Mesenchymal stem cell (in vitro differentiated cells and primary cell): Measurements from ENCODE around the gene TBC1D16.

ENCODE experiments used
- DNase-seq: peaks from one replicate; pipeline ENCODE4 v3.0.0-alpha.2; 2013
- H2AFZ ChIP-seq: one replicate; pipeline ENCODE4 v1.6.1; 2013; ENCODE audit warnings: low read depth, mild to moderate bottlenecking, control low read depth, inconsistent platforms, low read length, moderate library complexity
- H2AK5ac ChIP-seq: 2 replicates; pipeline ENCODE4 v1.6.1; 2013; ENCODE audit warnings: low read length, moderate library complexity, mild to moderate bottlenecking, inconsistent platforms; ENCODE audit not compliant: severe bottlenecking
- H2BK120ac ChIP-seq: one replicate; pipeline ENCODE4 v1.6.1; 2013; ENCODE audit warnings: low read depth, mild to moderate bottlenecking, inconsistent platforms, low read length, moderate library complexity
- H2BK12ac ChIP-seq, 2 experiments: one replicate each; pipeline ENCODE4 v1.6.1; 2013; ENCODE audit warnings: inconsistent platforms in 2 of 2, low read length in 2 of 2, mild to moderate bottlenecking in 2 of 2, moderate library complexity in 2 of 2, control low read depth in 1 of 2
- H2BK15ac ChIP-seq: one replicate; pipeline ENCODE4 v1.6.1; 2013; ENCODE audit warnings: mild to moderate bottlenecking, low read depth, inconsistent platforms; ENCODE audit not compliant: poor library complexity, severe bottlenecking
- H2BK5ac ChIP-seq: 2 replicates; pipeline ENCODE4 v1.6.1; 2013; ENCODE audit warnings: low read depth, mild to moderate bottlenecking, low read length, control low read depth, inconsistent platforms; ENCODE audit not compliant: poor library complexity, severe bottlenecking
- H3K14ac ChIP-seq, 2 experiments: one replicate each; pipeline ENCODE4 v1.6.1; 2013; ENCODE audit warnings: inconsistent platforms in 2 of 2, low read length in 2 of 2, control low read depth in 1 of 2, mild to moderate bottlenecking in 1 of 2, moderate library complexity in 1 of 2
- H3K18ac ChIP-seq, 2 experiments: one replicate each; pipeline ENCODE4 v1.6.1; 2013; ENCODE audit warnings: inconsistent platforms in 2 of 2, low read length in 2 of 2, control low read depth in 1 of 2, low read depth in 1 of 2, mild to moderate bottlenecking in 1 of 2
- H3K23ac ChIP-seq, 2 experiments: one replicate each; pipeline ENCODE4 v1.6.1; 2013; ENCODE audit warnings: inconsistent platforms in 2 of 2, low read length in 2 of 2, mild to moderate bottlenecking in 2 of 2, moderate library complexity in 2 of 2, control low read depth in 1 of 2
- H3K27ac ChIP-seq: 2 replicates; pipeline ENCODE4 v1.5.1; 2013; ENCODE audit warnings: mild to moderate bottlenecking, moderate library complexity, low read length, control low read depth, inconsistent platforms; ENCODE audit not compliant: poor library complexity, severe bottlenecking
- H3K27me3 ChIP-seq, 2 experiments: 2 replicates each; pipeline versions ENCODE4 v1.6.1 to v1.7.0; 2013; ENCODE audit warnings: low read length in 2 of 2, mild to moderate bottlenecking in 2 of 2, moderate library complexity in 2 of 2, control low read depth in 1 of 2, inconsistent platforms in 1 of 2; ENCODE audit not compliant: control insufficient read depth in 1 of 2, insufficient read depth in 1 of 2
- H3K36me3 ChIP-seq, 2 experiments: 2 replicates each; pipeline versions ENCODE4 v1.6.1 to v1.7.0; 2013; ENCODE audit warnings: low read length in 2 of 2, control low read depth in 1 of 2, inconsistent platforms in 1 of 2, low read depth in 1 of 2, mild to moderate bottlenecking in 1 of 2; ENCODE audit not compliant: insufficient read depth in 2 of 2, control insufficient read depth in 1 of 2
- H3K4ac ChIP-seq, 2 experiments: one replicate each; pipeline ENCODE4 v1.6.1; 2013; ENCODE audit warnings: inconsistent platforms in 2 of 2, low read length in 2 of 2, mild to moderate bottlenecking in 2 of 2, moderate library complexity in 2 of 2, control low read depth in 1 of 2, low read depth in 1 of 2
- H3K4me1 ChIP-seq: 2 replicates; pipeline ENCODE4 v1.6.1; 2013; ENCODE audit warnings: low read depth, low read length, control low read depth; ENCODE audit not compliant: control insufficient read depth, insufficient read depth
- H3K4me2 ChIP-seq: 2 replicates; pipeline ENCODE4 v1.6.1; 2013; ENCODE audit warnings: low read length, mild to moderate bottlenecking, inconsistent platforms; ENCODE audit not compliant: poor library complexity, severe bottlenecking
- H3K4me3 ChIP-seq, 2 experiments: 2 replicates each; pipeline versions ENCODE4 v1.5.1 to v1.7.0; 2013; ENCODE audit warnings: low read length in 2 of 2, mild to moderate bottlenecking in 2 of 2, control low read depth in 1 of 2, low read depth in 1 of 2; ENCODE audit not compliant: insufficient read depth in 1 of 2
- H3K79me1 ChIP-seq: replicated peaks from 2 replicates; pipeline ENCODE4 v1.6.1; 2013; ENCODE audit warnings: mild to moderate bottlenecking, control low read depth, low read length, inconsistent platforms; ENCODE audit not compliant: poor library complexity, severe bottlenecking
- H3K9ac ChIP-seq: 2 replicates; pipeline ENCODE4 v1.7.0; 2013; ENCODE audit warnings: mild to moderate bottlenecking, low read length, moderate library complexity
- H3K9me3 ChIP-seq: 2 replicates; pipeline ENCODE4 v1.7.0; 2013; ENCODE audit warnings: mild to moderate bottlenecking, low read length; ENCODE audit not compliant: control insufficient read depth
- H4K8ac ChIP-seq: one replicate; pipeline ENCODE4 v1.6.1; 2013; ENCODE audit warnings: inconsistent platforms, mild to moderate bottlenecking, low read length, moderate library complexity
- H4K91ac ChIP-seq: one replicate; pipeline ENCODE4 v1.6.1; 2013; ENCODE audit warnings: mild to moderate bottlenecking, low read length, inconsistent platforms
- WGBS: methylation state at CpG from one replicate; pipeline ENCODE4 v1.1.7; 2013; ENCODE audit warnings: mixed read lengths; 5-methylcytosine and 5-hydroxymethylcytosine counted together

Gene TBC1D16

DNA sequence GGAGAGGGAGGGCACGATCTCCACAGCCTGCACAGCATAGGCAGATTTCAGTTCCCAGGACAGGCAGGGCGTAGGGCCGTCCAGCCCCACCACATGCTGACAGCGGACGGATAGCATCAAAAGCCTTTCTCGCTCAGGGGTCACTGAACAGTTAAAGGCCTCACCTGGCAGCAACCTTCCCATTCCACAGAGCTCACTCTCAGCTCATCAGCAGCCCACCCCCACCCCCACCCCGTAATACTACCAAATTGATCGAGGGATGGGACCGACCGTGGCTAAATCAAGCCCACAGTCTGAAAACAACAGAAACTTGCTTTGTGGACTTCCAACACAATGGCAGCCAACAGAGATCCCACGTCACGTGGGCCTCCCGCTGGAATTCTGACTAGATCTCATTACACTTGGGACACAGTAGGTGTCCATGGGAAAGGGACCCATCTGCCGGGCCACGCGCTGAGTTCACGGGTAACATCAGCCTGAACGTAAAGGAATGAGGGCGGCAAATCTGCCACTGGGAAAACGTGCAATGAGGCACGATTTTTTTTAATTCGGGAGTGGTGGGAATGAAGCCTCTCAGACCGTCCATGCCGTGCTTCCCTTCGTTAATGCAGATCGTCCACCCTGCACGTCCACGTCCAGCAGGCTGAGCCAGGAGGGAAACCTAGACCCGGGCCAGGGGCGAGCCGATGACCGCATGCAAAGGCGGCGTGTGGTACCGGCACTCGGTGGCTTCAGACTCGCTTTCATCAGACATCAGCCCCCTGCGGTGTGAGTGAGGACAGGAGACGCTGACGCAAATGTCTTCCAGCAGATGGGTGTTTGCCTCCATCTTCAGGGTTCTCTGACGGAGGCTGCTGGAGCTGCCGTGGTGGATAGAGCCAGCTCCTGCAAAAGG lies 92.1 kb downstream of the TBC1D16 start:
- H3K23ac ChIP-seq, result no peak overlapping the region
- H4K91ac ChIP-seq, result no peak overlapping the region
- no peak overlapping the region for H3K4me2 ChIP-seq
- H2BK12ac ChIP-seq, result no peak overlapping the region
- no peak overlapping the region for H2AFZ ChIP-seq
- DNase-seq, result no peak
- peaks cover 88 to 97% of the 10 kb centered on the region in 2 experiments for H3K36me3 ChIP-seq
- H3K27me3 ChIP-seq, result no peaks in the 10 kb centered on the region
- no peak overlapping the region for H3K9ac ChIP-seq
- no peak overlapping the region for H3K27ac ChIP-seq
- 95% methylated on average over 42 of the region's 42 CpGs for WGBS
- H3K4me3 ChIP-seq, result no peak overlapping the region
- no peak overlapping the region for H3K4ac ChIP-seq
- H3K9me3 ChIP-seq, result no peaks in the 10 kb centered on the region
- H2BK15ac ChIP-seq, result no peak overlapping the region
- no peaks in the 10 kb centered on the region for H3K79me1 ChIP-seq
- no peak overlapping the region for H3K14ac ChIP-seq
- H3K4me1 ChIP-seq, result peaks cover 2% of the 10 kb centered on the region
- H4K8ac ChIP-seq, result no peak overlapping the region
- no peak overlapping the region for H2AK5ac ChIP-seq
- H2BK120ac ChIP-seq, result no peak overlapping the region
- H3K18ac ChIP-seq, result no peak overlapping the region
- no peak overlapping the region for H2BK5ac ChIP-seq

DNA sequence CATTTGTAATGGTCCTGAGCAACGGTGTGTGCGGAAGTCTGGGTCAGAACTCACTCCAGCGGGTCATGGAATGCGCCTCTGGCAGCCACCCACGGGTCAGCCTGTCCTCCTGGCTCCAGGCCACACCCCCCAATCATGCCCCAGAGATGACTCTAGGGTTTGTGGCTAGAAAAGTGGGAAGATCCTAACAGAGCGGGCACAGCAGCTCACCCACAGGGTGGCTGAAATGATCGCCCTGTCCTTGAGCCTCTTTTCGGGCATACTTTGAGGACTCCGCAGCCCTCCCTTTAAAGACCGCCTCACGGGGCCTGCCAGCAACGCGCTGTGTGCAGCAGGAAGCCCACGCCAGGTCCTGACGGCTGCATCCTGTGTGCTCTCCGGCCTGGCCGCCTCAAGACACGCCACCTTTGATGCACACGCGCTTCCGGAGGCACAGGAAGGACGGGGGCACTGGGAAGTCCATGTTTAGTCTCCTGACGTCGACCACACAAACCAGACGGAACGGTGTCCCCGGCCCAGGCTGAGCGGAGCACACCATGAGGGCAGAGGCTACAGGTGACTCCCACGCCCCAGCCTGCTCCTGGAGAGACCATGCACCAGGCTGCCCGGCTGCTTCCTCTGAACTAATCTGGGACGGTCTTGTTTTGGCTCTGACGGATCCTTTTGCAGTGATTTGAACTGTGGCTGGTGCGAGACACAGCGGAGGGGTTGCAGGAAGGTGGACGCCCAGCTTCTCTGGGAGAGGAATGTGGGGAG lies 92.9 kb downstream of the TBC1D16 start:
- peaks cover 2% of the 10 kb centered on the region for H3K4me1 ChIP-seq

DNA sequence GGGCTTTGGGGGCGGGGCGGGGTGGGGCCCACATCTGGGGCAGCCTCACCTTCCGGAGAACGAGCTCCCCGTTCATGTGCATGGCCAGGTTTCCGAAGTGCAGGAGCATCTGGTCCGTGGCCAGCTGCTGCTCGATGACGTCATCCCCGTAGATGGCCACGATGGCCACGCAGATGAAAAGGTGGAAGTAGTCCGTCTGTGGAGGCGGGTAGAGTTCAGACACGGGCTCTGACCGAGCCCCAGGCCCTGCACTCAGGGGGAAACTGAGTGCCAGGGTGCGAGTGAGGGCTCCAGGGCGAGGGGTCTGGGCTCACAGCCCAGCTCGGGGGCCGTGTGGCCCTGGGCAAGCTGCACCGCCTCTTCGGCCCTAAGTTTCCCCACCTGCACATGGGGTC lies 93.7 kb downstream of the TBC1D16 start:
- H2BK120ac ChIP-seq, result no peak overlapping the region
- WGBS, result 93% methylated on average over 22 of the region's 22 CpGs

More for the DNA sequence above, 92.9 kb downstream of the TBC1D16 start:
- Histone ChIP-seq H4K91ac (no peak overlapping the region), H4K8ac (no peak overlapping the region), H2AFZ (no peak overlapping the region), H3K23ac (no peak overlapping the region), H3K4me3 (no peak overlapping the region), H3K36me3 (peaks cover 83 to 96% of the 10 kb centered on the region in 2 experiments), H3K14ac (no peak overlapping the region), H3K9me3 (no peaks in the 10 kb centered on the region), H3K18ac (no peak overlapping the region), H2BK120ac (no peak overlapping the region), H3K4me2 (no peak overlapping the region), H3K4ac (no peak overlapping the region), H3K27me3 (no peaks in the 10 kb centered on the region), H3K9ac (no peak overlapping the region), H2BK12ac (no peak overlapping the region), H2AK5ac (no peak overlapping the region), H3K27ac (no peak overlapping the region), H3K79me1 (no peaks in the 10 kb centered on the region), H2BK5ac (no peak overlapping the region), H2BK15ac (no peak overlapping the region)
- 92% methylated on average over 33 of the region's 35 CpGs for WGBS
- DNase-seq, result no peak

More for the DNA sequence above, 93.7 kb downstream of the TBC1D16 start:
- Histone ChIP-seq H3K14ac (no peak overlapping the region), H3K23ac (no peak overlapping the region), H4K91ac (no peak overlapping the region), H3K4me1 (peaks cover 2% of the 10 kb centered on the region), H3K4me2 (no peak overlapping the region), H3K4ac (no peak overlapping the region), H3K9me3 (no peaks in the 10 kb centered on the region), H3K36me3 (peaks cover 75 to 88% of the 10 kb centered on the region in 2 experiments), H3K79me1 (no peaks in the 10 kb centered on the region), H2BK12ac (no peak overlapping the region), H2AFZ (no peak overlapping the region), H3K27me3 (no peaks in the 10 kb centered on the region), H3K9ac (no peak overlapping the region), H2AK5ac (no peak overlapping the region), H3K4me3 (no peak overlapping the region), H3K27ac (no peak overlapping the region), H2BK15ac (no peak overlapping the region), H3K18ac (no peak overlapping the region), H2BK5ac (no peak overlapping the region), H4K8ac (no peak overlapping the region)
- no peak for DNase-seq
